Parathyroid adenoma (tissue), 2 donors: ENCODE results near the gene RNASE12.

Source experiments
- H2AFZ ChIP-seq: fragments of 300-600 bp; sonication (generic); one replicate; pipeline ENCODE4 v1.7.0; 2017; ENCODE audit warnings: antibody characterized with exemption, mild to moderate bottlenecking
- H3K27ac ChIP-seq: fragments of 300-600 bp; sonication (generic); one replicate; pipeline ENCODE4 v1.7.0; 2017
- H3K27me3 ChIP-seq: fragments of 300-600 bp; sonication (generic); one replicate; pipeline ENCODE4 v1.7.0; 2017; ENCODE audit warnings: low read length; ENCODE audit not compliant: control insufficient read depth, insufficient read depth
- H3K36me3 ChIP-seq: fragments of 300-600 bp; sonication (generic); one replicate; pipeline ENCODE4 v1.7.0; 2017; ENCODE audit warnings: low read length; ENCODE audit not compliant: control insufficient read depth, insufficient read depth
- H3K4me1 ChIP-seq: fragments of 300-600 bp; sonication (generic); one replicate; pipeline ENCODE4 v1.7.0; 2017; ENCODE audit warnings: control low read depth
- H3K4me2 ChIP-seq: fragments of 300-600 bp; sonication (generic); one replicate; pipeline ENCODE4 v1.7.0; 2017; ENCODE audit warnings: low read length
- H3K4me3 ChIP-seq: fragments of 300-600 bp; sonication (generic); one replicate; pipeline ENCODE4 v1.7.0; 2017; ENCODE audit warnings: low read depth, low read length
- H3K79me2 ChIP-seq: fragments of 300-600 bp; sonication (generic); one replicate; pipeline ENCODE4 v1.7.0; 2017; ENCODE audit warnings: control low read depth
- H3K9ac ChIP-seq: fragments of 300-600 bp; sonication (generic); one replicate; pipeline ENCODE4 v1.7.0; 2017; ENCODE audit warnings: mild to moderate bottlenecking
- H3K9me3 ChIP-seq: fragments of 300-600 bp; sonication (generic); one replicate; pipeline ENCODE4 v1.7.0; 2017; ENCODE audit warnings: low read length; ENCODE audit not compliant: control insufficient read depth
- TF ChIP-seq, protein P1 (sequence below): fragments of 300-600 bp; sonication (generic); IDR thresholded peaks from one replicate; pipeline ENCODE4 v1.7.0; 2017; ENCODE audit warnings: antibody characterized with exemption, mild to moderate bottlenecking
- donor health status: primary hyperparathyroidism.

The RNASE12 gene

DNA sequence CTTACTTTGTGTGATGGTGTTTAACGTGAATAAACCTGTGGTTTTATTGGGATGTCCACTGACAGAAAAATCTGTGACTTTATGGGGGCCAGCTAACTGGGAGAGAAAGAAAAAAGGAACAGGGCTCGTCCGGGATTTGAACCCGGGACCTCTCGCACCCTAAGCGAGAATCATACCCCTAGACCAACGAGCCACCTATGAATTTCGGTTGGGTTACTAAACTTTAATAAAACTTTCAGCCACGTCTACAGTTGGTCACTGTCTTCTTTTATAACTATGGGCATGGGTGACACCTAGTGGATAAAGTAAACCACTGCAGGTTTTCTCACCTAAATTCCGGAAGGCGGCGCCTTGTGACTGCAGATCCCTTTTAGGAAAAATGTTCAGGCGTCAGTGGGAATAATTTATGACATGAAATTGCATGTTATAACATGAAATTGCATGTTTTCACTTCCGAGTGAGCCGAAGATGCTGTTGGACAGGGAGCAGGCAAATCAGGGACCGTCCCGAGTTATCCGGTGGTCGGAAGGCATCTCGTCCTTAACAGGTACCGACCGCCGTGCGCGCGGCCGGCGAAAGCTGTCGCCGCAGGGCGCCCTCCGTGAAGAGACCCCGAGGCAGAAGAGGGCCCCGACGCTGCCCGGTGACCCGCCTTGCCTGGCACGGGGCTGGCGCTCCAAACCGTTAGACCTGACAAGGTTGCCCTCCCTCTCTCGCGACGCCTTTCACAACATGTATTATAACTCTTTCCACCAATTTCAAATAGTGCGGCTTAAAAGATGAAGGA is 18.2 kb upstream of the RNASE12 start:
- Histone ChIP-seq H3K27me3 (no peaks in the 10 kb centered on the region), H3K36me3 (no peaks in the 10 kb centered on the region), H3K4me3 (peak overlapping the region; percentile 90), H3K27ac (peak overlapping the region; percentile 40), H3K9ac (no peak overlapping the region), H2AFZ (peak overlapping the region; percentile 71), H3K9me3 (no peaks in the 10 kb centered on the region), H3K4me2 (peak overlapping the region; percentile 94), H3K79me2 (no peaks in the 10 kb centered on the region), H3K4me1 (peaks cover 5% of the 10 kb centered on the region)
- TF ChIP-seq, protein P1, sequence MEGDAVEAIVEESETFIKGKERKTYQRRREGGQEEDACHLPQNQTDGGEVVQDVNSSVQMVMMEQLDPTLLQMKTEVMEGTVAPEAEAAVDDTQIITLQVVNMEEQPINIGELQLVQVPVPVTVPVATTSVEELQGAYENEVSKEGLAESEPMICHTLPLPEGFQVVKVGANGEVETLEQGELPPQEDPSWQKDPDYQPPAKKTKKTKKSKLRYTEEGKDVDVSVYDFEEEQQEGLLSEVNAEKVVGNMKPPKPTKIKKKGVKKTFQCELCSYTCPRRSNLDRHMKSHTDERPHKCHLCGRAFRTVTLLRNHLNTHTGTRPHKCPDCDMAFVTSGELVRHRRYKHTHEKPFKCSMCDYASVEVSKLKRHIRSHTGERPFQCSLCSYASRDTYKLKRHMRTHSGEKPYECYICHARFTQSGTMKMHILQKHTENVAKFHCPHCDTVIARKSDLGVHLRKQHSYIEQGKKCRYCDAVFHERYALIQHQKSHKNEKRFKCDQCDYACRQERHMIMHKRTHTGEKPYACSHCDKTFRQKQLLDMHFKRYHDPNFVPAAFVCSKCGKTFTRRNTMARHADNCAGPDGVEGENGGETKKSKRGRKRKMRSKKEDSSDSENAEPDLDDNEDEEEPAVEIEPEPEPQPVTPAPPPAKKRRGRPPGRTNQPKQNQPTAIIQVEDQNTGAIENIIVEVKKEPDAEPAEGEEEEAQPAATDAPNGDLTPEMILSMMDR = peak; percentile 97

DNA sequence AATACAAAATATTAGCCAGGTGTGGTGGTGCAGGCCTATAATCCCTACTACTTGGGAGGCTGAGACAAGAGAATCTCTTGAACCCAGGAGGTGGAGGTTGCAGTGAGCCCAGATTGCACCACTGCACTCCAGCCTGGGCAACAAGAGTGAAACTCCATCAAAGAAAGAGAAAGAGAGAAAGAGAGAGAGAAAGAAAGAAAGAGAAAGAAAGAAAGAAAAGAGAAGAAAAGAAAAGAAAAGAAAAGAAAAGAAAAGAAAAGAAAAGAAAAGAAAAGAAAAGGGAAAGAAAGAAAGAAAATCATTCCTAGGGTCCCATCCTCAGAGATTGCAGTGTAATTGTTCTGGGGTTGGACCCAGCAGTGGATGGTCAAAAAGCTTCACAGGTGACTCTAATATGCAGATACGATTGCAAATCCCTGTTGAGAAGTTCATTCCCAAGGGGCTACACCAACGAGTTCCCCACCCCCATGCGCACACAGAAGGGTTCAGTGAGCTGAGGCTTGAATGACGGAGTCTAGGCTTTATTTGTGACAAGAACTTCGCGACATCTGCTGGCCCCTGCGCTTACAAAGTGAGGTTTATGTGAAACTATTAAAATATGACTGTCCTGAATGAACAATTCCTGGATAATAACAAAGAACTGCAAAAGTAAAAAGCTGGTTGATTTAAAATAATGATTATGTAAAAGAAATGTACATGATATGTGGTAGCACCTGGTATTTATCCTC is 17.4 kb upstream of the RNASE12 start:
- Histone ChIP-seq H3K9ac (no peak overlapping the region), H3K9me3 (no peaks in the 10 kb centered on the region), H3K36me3 (no peaks in the 10 kb centered on the region), H3K79me2 (no peaks in the 10 kb centered on the region), H3K4me1 (peaks cover 5% of the 10 kb centered on the region), H3K27ac (no peak overlapping the region), H3K27me3 (no peaks in the 10 kb centered on the region), H2AFZ (no peak overlapping the region), H3K4me2 (no peak overlapping the region), H3K4me3 (no peak overlapping the region)
- TF ChIP-seq, protein P1 = no peak

DNA sequence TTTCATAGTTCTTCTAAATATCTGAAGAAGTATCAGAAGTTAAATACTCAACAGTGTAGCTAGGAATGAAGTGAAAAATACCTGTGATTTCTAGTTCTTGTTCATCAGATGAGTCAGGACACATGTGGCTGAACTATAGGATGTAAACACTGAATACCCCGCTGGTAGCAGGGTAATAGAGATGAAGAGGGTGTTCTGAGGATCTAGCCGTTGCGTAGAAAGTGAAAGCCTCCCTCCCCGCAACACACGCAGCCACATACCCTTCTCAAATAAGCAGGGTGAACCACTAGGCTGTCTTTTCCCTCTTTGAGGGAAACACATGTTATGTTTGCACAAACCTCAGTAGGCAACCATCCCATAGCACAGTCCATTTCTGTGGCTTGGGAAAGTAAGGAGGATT is 16.4 kb upstream of the RNASE12 start:
- Histone ChIP-seq H2AFZ (no peak overlapping the region), H3K4me1 (peaks cover 5% of the 10 kb centered on the region), H3K36me3 (no peaks in the 10 kb centered on the region), H3K9ac (no peak overlapping the region), H3K4me2 (no peak overlapping the region), H3K4me3 (no peak overlapping the region), H3K79me2 (no peaks in the 10 kb centered on the region), H3K27ac (no peak overlapping the region), H3K27me3 (no peaks in the 10 kb centered on the region), H3K9me3 (no peaks in the 10 kb centered on the region)
- TF ChIP-seq, protein P1 = no peak

DNA sequence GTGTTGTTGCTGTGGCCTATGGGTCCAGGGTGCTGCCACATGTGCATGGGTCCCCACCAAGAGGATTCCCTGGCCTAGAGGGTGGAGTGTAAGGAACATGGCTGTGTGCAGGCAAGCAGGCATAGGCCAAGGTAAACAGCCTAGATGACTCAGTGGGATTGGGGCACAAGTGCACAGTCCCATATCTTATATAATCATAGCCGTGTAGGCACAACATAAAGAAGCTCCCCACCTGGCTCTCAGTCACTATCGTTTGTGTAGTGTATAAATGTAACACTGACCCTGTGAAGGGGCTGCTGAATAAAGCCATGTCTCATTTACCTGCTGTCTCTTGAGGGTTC is 15.7 kb upstream of the RNASE12 start:
- Histone ChIP-seq H3K79me2 (no peaks in the 10 kb centered on the region), H3K4me3 (no peak overlapping the region), H3K9ac (no peak overlapping the region), H3K27me3 (no peaks in the 10 kb centered on the region), H3K36me3 (no peaks in the 10 kb centered on the region), H3K4me2 (no peak overlapping the region), H3K4me1 (peaks cover 5% of the 10 kb centered on the region), H3K9me3 (no peaks in the 10 kb centered on the region), H3K27ac (no peak overlapping the region), H2AFZ (no peak overlapping the region)
- TF ChIP-seq, protein P1 = no peak
